H9 (cell line): ENCODE measurements around the gene INPP5A. TPM values are rescaled to one million over a fixed set of nuclear protein-coding genes. Genes with fewer than 3 reads are reported as not detected.

Experiments
- DNase-seq: peaks from one replicate; pipeline ENCODE4 v3.0.0-alpha.2; 2017
- H2AFZ ChIP-seq: one replicate; pipeline ENCODE4 v1.6.1; 2013; ENCODE audit warnings: mild to moderate bottlenecking, low read length, control low read depth, moderate library complexity
- H2AK5ac ChIP-seq: 2 replicates; pipeline ENCODE4 v1.6.1; 2013; ENCODE audit warnings: low read length, control low read depth, mixed read lengths; ENCODE audit not compliant: insufficient read length
- H2BK120ac ChIP-seq: one replicate; pipeline ENCODE4 v1.6.1; 2013; ENCODE audit warnings: low read depth, mild to moderate bottlenecking, low read length, control low read depth, inconsistent platforms; ENCODE audit not compliant: poor library complexity, severe bottlenecking
- H2BK12ac ChIP-seq: 2 replicates; pipeline ENCODE4 v1.6.1; 2013; ENCODE audit warnings: low read length, control low read depth, mixed read lengths, low read depth; ENCODE audit not compliant: insufficient read length
- H2BK15ac ChIP-seq: 2 replicates; pipeline ENCODE4 v1.6.1; 2013; ENCODE audit warnings: low read depth, low read length, control low read depth
- H2BK20ac ChIP-seq: one replicate; pipeline ENCODE4 v1.6.1; 2013; ENCODE audit warnings: low read depth, mild to moderate bottlenecking, low read length, control low read depth, inconsistent platforms; ENCODE audit not compliant: poor library complexity, severe bottlenecking
- H2BK5ac ChIP-seq: 2 replicates; pipeline ENCODE4 v1.6.1; 2013; ENCODE audit warnings: low read length, control low read depth, mixed read lengths; ENCODE audit not compliant: insufficient read length
- H3K14ac ChIP-seq: 2 replicates; pipeline ENCODE4 v1.6.1; 2013; ENCODE audit warnings: low read length, control low read depth; ENCODE audit not compliant: insufficient read depth
- H3K18ac ChIP-seq: 2 replicates; pipeline ENCODE4 v1.6.1; 2013; ENCODE audit warnings: low read depth, mild to moderate bottlenecking, mixed read lengths, low read length, control low read depth; ENCODE audit not compliant: insufficient read length
- H3K23ac ChIP-seq: 2 replicates; pipeline ENCODE4 v1.6.1; 2013; ENCODE audit warnings: low read length, control low read depth, mixed read lengths, low read depth; ENCODE audit not compliant: insufficient read length
- H3K23me2 ChIP-seq: 2 replicates; pipeline ENCODE4 v1.6.1; 2013; ENCODE audit warnings: low read depth, mild to moderate bottlenecking, mixed read lengths, low read length, control low read depth; ENCODE audit not compliant: insufficient read length, poor library complexity, severe bottlenecking
- H3K27ac ChIP-seq: 2 replicates; pipeline ENCODE4 v1.5.1; 2013; ENCODE audit warnings: low read length, control low read depth, mixed read lengths, low read depth; ENCODE audit not compliant: insufficient read length
- H3K27me3 ChIP-seq: 2 replicates; pipeline ENCODE4 v1.6.1; 2013; ENCODE audit warnings: low read length, control low read depth, inconsistent platforms; ENCODE audit not compliant: insufficient read depth
- H3K4ac ChIP-seq: 2 replicates; pipeline ENCODE4 v1.6.1; 2013; ENCODE audit warnings: low read depth, mild to moderate bottlenecking, control low read depth, inconsistent platforms, low read length, moderate library complexity
- H3K4me1 ChIP-seq: 2 replicates; pipeline ENCODE4 v1.6.1; 2013; ENCODE audit warnings: low read length, control low read depth, inconsistent platforms; ENCODE audit not compliant: insufficient read depth
- H3K4me2 ChIP-seq: 2 replicates; pipeline ENCODE4 v1.6.1; 2013; ENCODE audit warnings: low read length, control low read depth, mixed read lengths; ENCODE audit not compliant: insufficient read length, insufficient read depth
- H3K56ac ChIP-seq: 2 replicates; pipeline ENCODE4 v1.6.1; 2013; ENCODE audit warnings: low read depth, mild to moderate bottlenecking, mixed read lengths, low read length, control low read depth; ENCODE audit not compliant: insufficient read length
- H3K79me1 ChIP-seq: 2 replicates; pipeline ENCODE4 v1.6.1; 2013; ENCODE audit warnings: low read depth, mild to moderate bottlenecking, moderate library complexity, low read length, control low read depth, inconsistent platforms; ENCODE audit not compliant: insufficient read depth, poor library complexity, severe bottlenecking
- H3K79me2 ChIP-seq: 2 replicates; pipeline ENCODE4 v1.6.1; 2013; ENCODE audit warnings: low read length, control low read depth, inconsistent platforms; ENCODE audit not compliant: insufficient read depth
- H3K9ac ChIP-seq: 2 replicates; pipeline ENCODE4 v1.6.1; 2013; ENCODE audit warnings: low read length, control low read depth, mixed read lengths; ENCODE audit not compliant: insufficient read length; ENCODE audit errors: extremely low read depth
- H3K9me3 ChIP-seq: one replicate; pipeline ENCODE4 v1.6.1; 2013; ENCODE audit warnings: low read depth, low read length, inconsistent platforms; ENCODE audit not compliant: control insufficient read depth
- H3T11ph ChIP-seq: one replicate; pipeline ENCODE4 v1.6.1; 2013; ENCODE audit warnings: mild to moderate bottlenecking, low read length, control low read depth, inconsistent platforms
- H4K20me1 ChIP-seq: one replicate; pipeline ENCODE4 v1.6.1; 2013; ENCODE audit not compliant: control insufficient read depth, insufficient read length, insufficient read depth
- H4K5ac ChIP-seq: 2 replicates; pipeline ENCODE4 v1.6.1; 2013; ENCODE audit warnings: low read depth, mild to moderate bottlenecking, mixed read lengths, low read length, control low read depth; ENCODE audit not compliant: insufficient read length
- H4K8ac ChIP-seq: replicated peaks from 2 replicates; pipeline ENCODE4 v1.6.1; 2013; ENCODE audit warnings: low read length, control low read depth, mixed read lengths, low read depth; ENCODE audit not compliant: insufficient read length
- H4K91ac ChIP-seq: 2 replicates; pipeline ENCODE4 v1.6.1; 2013; ENCODE audit warnings: low read depth, mild to moderate bottlenecking, moderate library complexity, mixed read lengths, low read length, control low read depth; ENCODE audit not compliant: insufficient read length
- H3K27ac Mint-ChIP-seq, 3 experiments: 2 replicates in 2 of 3; 3 replicates in 1 of 3; pipeline ENCODE4 v1.8.0; 2020 to 2021; ENCODE audit warnings: mixed read lengths in 3 of 3, mild to moderate bottlenecking in 1 of 3, moderate library complexity in 1 of 3
- H3K27me3 Mint-ChIP-seq: 2 replicates; pipeline ENCODE4 v1.8.0; 2021; ENCODE audit warnings: low read depth, mild to moderate bottlenecking, moderate library complexity, mixed read lengths
- H3K36me3 Mint-ChIP-seq, 3 experiments: 2 replicates in 2 of 3; 3 replicates in 1 of 3; pipeline ENCODE4 v1.8.0; 2020 to 2021; ENCODE audit warnings: low read depth in 3 of 3, mixed read lengths in 3 of 3; ENCODE audit not compliant: insufficient read depth in 1 of 3
- H3K4me1 Mint-ChIP-seq, 2 experiments: 2 replicates each; pipeline ENCODE4 v1.8.0; 2020; ENCODE audit warnings: mixed read lengths in 2 of 2
- H3K4me3 Mint-ChIP-seq, 2 experiments: 2 replicates in 1 of 2; 3 replicates in 1 of 2; pipeline ENCODE4 v1.8.0; 2020 to 2021; ENCODE audit warnings: mild to moderate bottlenecking in 2 of 2, mixed read lengths in 2 of 2, moderate library complexity in 1 of 2
- H3K9me3 Mint-ChIP-seq, 2 experiments: 2 replicates in 1 of 2; 3 replicates in 1 of 2; pipeline ENCODE4 v1.8.0; 2020; ENCODE audit warnings: mild to moderate bottlenecking in 2 of 2, mixed read lengths in 2 of 2, moderate library complexity in 1 of 2
- WGBS: extraction: QIAGEN DNeasy Blood & Tissue Kit; methylation state at CpG from one replicate; pipeline ENCODE4 v1.1.7; 2013; ENCODE audit warnings: missing lambda C conversion rate, low lambda C conversion rate, mixed read lengths; ENCODE audit not compliant: insufficient read length; ENCODE audit errors: extremely low coverage; 5-methylcytosine and 5-hydroxymethylcytosine counted together
- total RNA-seq: library from RNA; stranded (reverse); gene quantifications from 2 replicates; pipeline ENCODE4 v1.2.1, GENCODE V29; 2021
- TF ChIP-seq, protein P1 (sequence below): fragments of 200-600 bp; sonication (generic); conservative IDR thresholded peaks from 3 replicates; pipeline ENCODE4 v1.8.0; 2021; ENCODE audit warnings: antibody characterized with exemption, mild to moderate bottlenecking

INPP5A gene
- total RNA-seq, 1 experiment from 2014 or later: 17.7 TPM

- H3K4ac ChIP-seq: no peak overlapping the region
- peak overlapping the region in 1 of 2 experiments; percentile 19; a peak in 1 of 5 replicates for H3K4me3 Mint-ChIP-seq
- H3K14ac ChIP-seq: no peak overlapping the region
- H2BK12ac ChIP-seq: no peak overlapping the region
- peak overlapping the region; percentile 56 for H4K5ac ChIP-seq
- no peaks in the 10 kb centered on the region for H3K79me1 ChIP-seq
- peaks cover 3% of the 10 kb centered on the region for H4K20me1 ChIP-seq
- H4K8ac ChIP-seq: peak overlapping the region; percentile 46
- no peaks in the 10 kb centered on the region; the same call in 1 of the 2 replicates for H3K27me3 ChIP-seq
- H2AK5ac ChIP-seq: no peak overlapping the region
- H3K23ac ChIP-seq: peak overlapping the region; percentile 63
- H3K18ac ChIP-seq: no peak overlapping the region
- H3K9ac ChIP-seq: no peak overlapping the region
- H3K27me3 Mint-ChIP-seq: peaks cover 61% of the 10 kb centered on the region
- no peak overlapping the region for H3K4me2 ChIP-seq
- no peak overlapping the region for H3T11ph ChIP-seq
- H3K4me1 Mint-ChIP-seq: peaks cover 22 to 31% of the 10 kb centered on the region in 2 experiments
- peaks cover 8% of the 10 kb centered on the region for H3K23me2 ChIP-seq
- peaks cover 15 to 16% of the 10 kb centered on the region in 2 experiments; a peak in 4 of 5 replicates for H3K9me3 Mint-ChIP-seq
- H3K56ac ChIP-seq: no peak overlapping the region
- H2BK5ac ChIP-seq: no peak overlapping the region
- H2BK20ac ChIP-seq: no peak overlapping the region
- H3K9me3 ChIP-seq: no peaks in the 10 kb centered on the region
- no peak overlapping the region for H3K27ac ChIP-seq
- peaks cover 5 to 7% (median 6%) of the 10 kb centered on the region in 3 experiments; a peak in 4 of 7 replicates for H3K36me3 Mint-ChIP-seq
- no peak overlapping the region for H2BK15ac ChIP-seq
- H3K79me2 ChIP-seq: no peaks in the 10 kb centered on the region
- WGBS: no CpG with 5 or more reads among the region's 8 CpGs
- H3K27ac Mint-ChIP-seq: no peak overlapping the region; a peak in 1 of 7 replicates
- TF ChIP-seq, protein P1, sequence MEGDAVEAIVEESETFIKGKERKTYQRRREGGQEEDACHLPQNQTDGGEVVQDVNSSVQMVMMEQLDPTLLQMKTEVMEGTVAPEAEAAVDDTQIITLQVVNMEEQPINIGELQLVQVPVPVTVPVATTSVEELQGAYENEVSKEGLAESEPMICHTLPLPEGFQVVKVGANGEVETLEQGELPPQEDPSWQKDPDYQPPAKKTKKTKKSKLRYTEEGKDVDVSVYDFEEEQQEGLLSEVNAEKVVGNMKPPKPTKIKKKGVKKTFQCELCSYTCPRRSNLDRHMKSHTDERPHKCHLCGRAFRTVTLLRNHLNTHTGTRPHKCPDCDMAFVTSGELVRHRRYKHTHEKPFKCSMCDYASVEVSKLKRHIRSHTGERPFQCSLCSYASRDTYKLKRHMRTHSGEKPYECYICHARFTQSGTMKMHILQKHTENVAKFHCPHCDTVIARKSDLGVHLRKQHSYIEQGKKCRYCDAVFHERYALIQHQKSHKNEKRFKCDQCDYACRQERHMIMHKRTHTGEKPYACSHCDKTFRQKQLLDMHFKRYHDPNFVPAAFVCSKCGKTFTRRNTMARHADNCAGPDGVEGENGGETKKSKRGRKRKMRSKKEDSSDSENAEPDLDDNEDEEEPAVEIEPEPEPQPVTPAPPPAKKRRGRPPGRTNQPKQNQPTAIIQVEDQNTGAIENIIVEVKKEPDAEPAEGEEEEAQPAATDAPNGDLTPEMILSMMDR: no peak
- DNase-seq: no peak
- H2AFZ ChIP-seq: no peak overlapping the region
- H2BK120ac ChIP-seq: no peak overlapping the region
- H4K91ac ChIP-seq: no peak overlapping the region
- no peaks in the 10 kb centered on the region; the same call in 1 of the 2 replicates for H3K4me1 ChIP-seq
Measured at GRCh38 chr10:132534391-132535064, 3.1 kb upstream of the INPP5A start.
